Measurements from ENCODE around the gene SPAG5. TPM values are rescaled to one million over a fixed set of nuclear protein-coding genes. Genes with fewer than 3 reads are reported as not detected.

The SPAG5 gene
- total RNA-seq, 2 donors from 2014 or later = 25.6 to 81.8 TPM

GRCh38 chr17:28573966-28574480 lies 24.8 kb downstream of the SPAG5 start:
- H3K36me3 ChIP-seq = no peaks in the 10 kb centered on the region
- DNase-seq = no peak
- no peaks in the 10 kb centered on the region for H3K27me3 ChIP-seq
- H3K4me1 ChIP-seq = peaks cover 8% of the 10 kb centered on the region
- TF ChIP-seq, protein P1, sequence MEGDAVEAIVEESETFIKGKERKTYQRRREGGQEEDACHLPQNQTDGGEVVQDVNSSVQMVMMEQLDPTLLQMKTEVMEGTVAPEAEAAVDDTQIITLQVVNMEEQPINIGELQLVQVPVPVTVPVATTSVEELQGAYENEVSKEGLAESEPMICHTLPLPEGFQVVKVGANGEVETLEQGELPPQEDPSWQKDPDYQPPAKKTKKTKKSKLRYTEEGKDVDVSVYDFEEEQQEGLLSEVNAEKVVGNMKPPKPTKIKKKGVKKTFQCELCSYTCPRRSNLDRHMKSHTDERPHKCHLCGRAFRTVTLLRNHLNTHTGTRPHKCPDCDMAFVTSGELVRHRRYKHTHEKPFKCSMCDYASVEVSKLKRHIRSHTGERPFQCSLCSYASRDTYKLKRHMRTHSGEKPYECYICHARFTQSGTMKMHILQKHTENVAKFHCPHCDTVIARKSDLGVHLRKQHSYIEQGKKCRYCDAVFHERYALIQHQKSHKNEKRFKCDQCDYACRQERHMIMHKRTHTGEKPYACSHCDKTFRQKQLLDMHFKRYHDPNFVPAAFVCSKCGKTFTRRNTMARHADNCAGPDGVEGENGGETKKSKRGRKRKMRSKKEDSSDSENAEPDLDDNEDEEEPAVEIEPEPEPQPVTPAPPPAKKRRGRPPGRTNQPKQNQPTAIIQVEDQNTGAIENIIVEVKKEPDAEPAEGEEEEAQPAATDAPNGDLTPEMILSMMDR (IDR thresholded peaks at IDR 0.05) = no peak
- no peak overlapping the region for H3K27ac ChIP-seq
- H3K4me3 ChIP-seq = no peak overlapping the region
- intact Hi-C loops (cut with DNase I) = no loop called here
- no peak overlapping the region for H3K9ac ChIP-seq (ENCODE audit: low read depth in 2 of 2, low read length in 2 of 2)
- H3K9me3 ChIP-seq = no peaks in the 10 kb centered on the region

DNA sequence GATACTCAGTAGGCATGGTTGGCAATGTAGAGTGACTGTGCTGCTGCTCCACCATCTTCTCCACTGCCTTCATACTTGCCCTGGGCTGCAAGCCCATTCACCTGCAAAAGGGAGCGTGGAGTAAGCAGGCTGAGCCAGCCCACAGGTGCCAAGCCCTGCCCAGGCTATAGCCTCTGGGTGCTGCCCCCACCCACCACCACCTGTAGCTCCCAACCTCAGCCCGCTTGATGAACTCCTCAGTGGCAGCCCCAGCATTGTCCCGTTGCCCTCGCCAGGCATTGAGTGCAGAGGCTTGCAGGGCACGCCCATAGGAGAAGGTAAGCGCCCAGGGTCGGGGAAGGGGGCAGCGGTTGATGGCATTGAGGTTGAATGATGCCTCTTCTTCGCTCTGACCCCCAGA lies 25.3 kb downstream of the SPAG5 start:
- TF ChIP-seq, protein P1 (IDR thresholded peaks at IDR 0.05) = no peak
- peaks cover 8% of the 10 kb centered on the region for H3K4me1 ChIP-seq
- DNase-seq = no peak
- H3K9me3 ChIP-seq = no peaks in the 10 kb centered on the region
- H3K36me3 ChIP-seq = no peaks in the 10 kb centered on the region
- no peak overlapping the region for H3K27ac ChIP-seq
- intact Hi-C loops (cut with DNase I) = no loop called here
- no peak overlapping the region for H3K9ac ChIP-seq (ENCODE audit: low read depth in 2 of 2, low read length in 2 of 2)
- H3K27me3 ChIP-seq = no peaks in the 10 kb centered on the region
- H3K4me3 ChIP-seq = no peak overlapping the region

- Histone ChIP-seq H3K9ac (ENCODE audit: low read depth in 2 of 2, low read length in 2 of 2) (no peak overlapping the region), H3K27ac (no peak overlapping the region), H3K27me3 (no peaks in the 10 kb centered on the region), H3K36me3 (no peaks in the 10 kb centered on the region), H3K4me3 (no peak overlapping the region), H3K4me1 (peaks cover 8% of the 10 kb centered on the region), H3K9me3 (no peaks in the 10 kb centered on the region)
- TF ChIP-seq, protein P1 (IDR thresholded peaks at IDR 0.05) = no peak
- DNase-seq = no peak
- intact Hi-C loops (cut with DNase I) = no loop called here
Observed at GRCh38 chr17:28573040-28573380, 25.8 kb downstream of the SPAG5 start.

DNA sequence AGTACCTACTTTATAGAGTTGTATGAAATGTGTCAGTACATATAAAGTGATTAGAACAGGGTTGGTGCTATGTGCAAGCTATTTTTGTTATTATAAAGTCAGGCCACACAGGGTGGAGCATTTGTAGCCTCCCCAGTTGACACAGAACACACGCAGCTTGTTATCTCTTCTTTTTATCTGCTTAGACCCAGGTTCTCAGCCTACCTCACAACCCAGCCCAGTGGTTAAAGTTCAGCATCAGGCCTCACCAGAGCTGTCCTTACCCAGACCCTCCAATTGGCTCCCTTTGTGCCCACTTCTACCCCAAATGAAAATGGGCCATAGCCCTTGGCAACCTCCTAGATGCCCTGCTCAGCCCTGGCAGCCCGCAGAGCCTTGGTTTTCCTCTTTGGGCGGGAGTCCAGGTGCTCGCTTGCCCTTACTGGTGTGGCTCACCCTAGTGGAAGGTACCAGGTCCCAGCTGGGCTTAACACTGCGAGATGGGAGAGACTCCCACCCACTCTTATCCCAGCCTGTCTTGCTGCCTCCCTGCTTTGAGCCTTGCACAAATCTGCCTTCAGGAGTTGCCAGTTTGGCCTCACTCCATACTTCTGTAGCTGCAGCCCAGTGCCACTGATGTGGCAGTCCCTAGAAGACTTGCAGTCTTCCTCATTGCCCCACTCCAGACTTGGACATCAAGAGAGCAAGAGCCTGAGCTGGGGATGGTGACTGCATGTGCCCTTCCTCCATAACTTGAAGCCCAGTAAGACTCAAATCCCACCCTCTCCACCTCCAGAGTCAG lies 26.4 kb downstream of the SPAG5 start:
- peak overlapping the region in 1 of 2 donors; percentile 94 for H3K9ac ChIP-seq (ENCODE audit: low read depth in 2 of 2, low read length in 2 of 2)
- H3K9me3 ChIP-seq = no peaks in the 10 kb centered on the region
- intact Hi-C loops (cut with DNase I) = no loop called here
- peak; percentile 35 for DNase-seq
- TF ChIP-seq, protein P1 (IDR thresholded peaks at IDR 0.05) = no peak
- H3K27me3 ChIP-seq = no peaks in the 10 kb centered on the region
- H3K4me3 ChIP-seq = peak overlapping the region; percentile 99
- H3K27ac ChIP-seq = peak overlapping the region; percentile 74
- no peaks in the 10 kb centered on the region for H3K36me3 ChIP-seq
- H3K4me1 ChIP-seq = peaks cover 8% of the 10 kb centered on the region

- no peaks in the 10 kb centered on the region for H3K27me3 ChIP-seq
- H3K27ac ChIP-seq = peak within 1 kb of the TSS; percentile 74
- TF ChIP-seq, protein P1 (IDR thresholded peaks at IDR 0.05) = no peak
- intact Hi-C loops (cut with DNase I) = no loop called here
- peak within 1 kb of the TSS; percentile 94 for H3K9ac ChIP-seq (ENCODE audit: low read depth in 2 of 2, low read length in 2 of 2)
- H3K36me3 ChIP-seq = no peaks in the 10 kb centered on the region
- DNase-seq = peak; percentile 97
- peak within 1 kb of the TSS; percentile 99 for H3K4me3 ChIP-seq
- H3K4me1 ChIP-seq = peaks cover 8% of the 10 kb centered on the region
- H3K9me3 ChIP-seq = no peaks in the 10 kb centered on the region
Observed at GRCh38 chr17:28571361-28572122, 27.3 kb downstream of the SPAG5 start, which contains the start of gene PIGS. TSS of gene PIGS (minus strand) at chr17:28571524. CDS start at chr17:28571496, 28 bp downstream.

Measured in colonic mucosa (tissue), 4 donors.